PC-3 (cell line): Measurements from ENCODE around the gene USP11.

Experiments used
- EZH2 ChIP-seq: fragments of 300-600 bp; sonication (generic); IDR thresholded peaks from one replicate; pipeline ENCODE4 v1.6.1; 2017; ENCODE audit warnings: antibody characterized with exemption, mild to moderate bottlenecking, low read length; ENCODE audit not compliant: unreplicated experiment
- TF ChIP-seq, protein P1 (sequence below): fragments of 300-600 bp; sonication (generic); conservative IDR thresholded peaks from 2 replicates; pipeline ENCODE4 v1.5.1; 2017; ENCODE audit warnings: antibody characterized with exemption, low read depth, mild to moderate bottlenecking, low read length

GRCh38 chrX:47226071-47226470 is 6.7 kb upstream of the USP11 start:
- TF ChIP-seq, protein P1, sequence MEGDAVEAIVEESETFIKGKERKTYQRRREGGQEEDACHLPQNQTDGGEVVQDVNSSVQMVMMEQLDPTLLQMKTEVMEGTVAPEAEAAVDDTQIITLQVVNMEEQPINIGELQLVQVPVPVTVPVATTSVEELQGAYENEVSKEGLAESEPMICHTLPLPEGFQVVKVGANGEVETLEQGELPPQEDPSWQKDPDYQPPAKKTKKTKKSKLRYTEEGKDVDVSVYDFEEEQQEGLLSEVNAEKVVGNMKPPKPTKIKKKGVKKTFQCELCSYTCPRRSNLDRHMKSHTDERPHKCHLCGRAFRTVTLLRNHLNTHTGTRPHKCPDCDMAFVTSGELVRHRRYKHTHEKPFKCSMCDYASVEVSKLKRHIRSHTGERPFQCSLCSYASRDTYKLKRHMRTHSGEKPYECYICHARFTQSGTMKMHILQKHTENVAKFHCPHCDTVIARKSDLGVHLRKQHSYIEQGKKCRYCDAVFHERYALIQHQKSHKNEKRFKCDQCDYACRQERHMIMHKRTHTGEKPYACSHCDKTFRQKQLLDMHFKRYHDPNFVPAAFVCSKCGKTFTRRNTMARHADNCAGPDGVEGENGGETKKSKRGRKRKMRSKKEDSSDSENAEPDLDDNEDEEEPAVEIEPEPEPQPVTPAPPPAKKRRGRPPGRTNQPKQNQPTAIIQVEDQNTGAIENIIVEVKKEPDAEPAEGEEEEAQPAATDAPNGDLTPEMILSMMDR = no peak
- TF ChIP-seq EZH2 = no peak
